ENCODE results near the gene SNAPIN. TPM values are rescaled to one million over a fixed set of nuclear protein-coding genes. Genes with fewer than 3 reads are reported as not detected.

The SNAPIN gene
- polyA plus RNA-seq, 4 donors = 50.0 to 59.6 (median 54.6) TPM

GRCh38 chr1:153698923-153699714, 40.6 kb downstream of the SNAPIN start:
- DNase-seq (ENCODE audit: low read depth in 4 of 4, low spot score in 2 of 4) = no peak

- no peak for DNase-seq (ENCODE audit: low read depth in 4 of 4, low spot score in 2 of 4)
Measured at GRCh38 chr1:153699768-153700167, 41.3 kb downstream of the SNAPIN start.

- no peak for DNase-seq (ENCODE audit: low read depth in 4 of 4, low spot score in 2 of 4)
Measured at GRCh38 chr1:153705484-153705883, 47.0 kb downstream of the SNAPIN start.

- no peak for DNase-seq (ENCODE audit: low read depth in 4 of 4, low spot score in 2 of 4)
Measured at GRCh38 chr1:153711026-153711425, 52.5 kb downstream of the SNAPIN start.

Other genes starting within 250 kb of the SNAPIN start
- gene S100A7A, start 242.2 kb upstream of the SNAPIN start, polyA plus RNA-seq (ENCODE audit: insufficient read length in 4 of 4) = not detected
- gene S100A7, start 198.1 kb upstream of the SNAPIN start, polyA plus RNA-seq (ENCODE audit: insufficient read length in 4 of 4) = under 1 TPM in 3 of 4 donors, not detected in 1; 0.32 to 0.87 (median 0.55) TPM
- gene S100A6, start 122.7 kb upstream of the SNAPIN start, polyA plus RNA-seq (ENCODE audit: insufficient read length in 4 of 4) = 100 to 1,000 TPM; 184 to 308 (median 260) TPM
- gene S100A5, start 117.8 kb upstream of the SNAPIN start, polyA plus RNA-seq (ENCODE audit: insufficient read length in 4 of 4) = 1 to 10 TPM in 2 of 4 donors, under 1 TPM in 2; 0.76 to 1.3 (median 1.1) TPM
- 10 to 100 TPM; 32.3 to 55.5 (median 47.8) TPM for gene S100A4, start 112.9 kb upstream of the SNAPIN start, polyA plus RNA-seq (ENCODE audit: insufficient read length in 4 of 4)
- under 1 TPM in 3 of 4 donors, not detected in 1; 0.46 to 0.52 (median 0.47) TPM for gene S100A3, start 109.4 kb upstream of the SNAPIN start, polyA plus RNA-seq (ENCODE audit: insufficient read length in 4 of 4)
- gene S100A2, start 92.9 kb upstream of the SNAPIN start, polyA plus RNA-seq (ENCODE audit: insufficient read length in 4 of 4) = 1 to 10 TPM; 6.0 to 9.8 (median 8.9) TPM
- 100 to 1,000 TPM in 3 of 4 donors, 10 to 100 TPM in 1; 94.1 to 126 (median 109) TPM for gene S100A16, start 45.6 kb upstream of the SNAPIN start, polyA plus RNA-seq (ENCODE audit: insufficient read length in 4 of 4)
- 10 to 100 TPM; 16.6 to 27.0 (median 22.6) TPM for gene S100A14, start 42.4 kb upstream of the SNAPIN start, polyA plus RNA-seq (ENCODE audit: insufficient read length in 4 of 4)
- gene S100A13, start 31.2 kb upstream of the SNAPIN start, polyA plus RNA-seq (ENCODE audit: insufficient read length in 4 of 4) = 100 to 1,000 TPM; 133 to 184 (median 160) TPM
- 10 to 100 TPM; 20.3 to 36.3 (median 23.9) TPM for gene S100A1, start 30.3 kb upstream of the SNAPIN start, polyA plus RNA-seq (ENCODE audit: insufficient read length in 4 of 4)
- 100 to 1,000 TPM; 116 to 159 (median 133) TPM for gene CHTOP, start 24.6 kb upstream of the SNAPIN start, polyA plus RNA-seq (ENCODE audit: insufficient read length in 4 of 4)
- 100 to 1,000 TPM; 273 to 319 (median 288) TPM for gene ILF2, start 12.3 kb downstream of the SNAPIN start, polyA plus RNA-seq (ENCODE audit: insufficient read length in 4 of 4)
- 10 to 100 TPM; 62.7 to 74.5 (median 71.5) TPM for gene NPR1, start 20.0 kb downstream of the SNAPIN start, polyA plus RNA-seq (ENCODE audit: insufficient read length in 4 of 4)
- 100 to 1,000 TPM in 2 of 4 donors, 10 to 100 TPM in 2; 77.5 to 158 (median 113) TPM for gene INTS3, start 69.3 kb downstream of the SNAPIN start, polyA plus RNA-seq (ENCODE audit: insufficient read length in 4 of 4)
- gene SLC27A3, start 116.7 kb downstream of the SNAPIN start, polyA plus RNA-seq (ENCODE audit: insufficient read length in 4 of 4) = 10 to 100 TPM; 29.3 to 41.5 (median 36.4) TPM